Parathyroid adenoma (tissue), 2 donors: ENCODE measurements around the gene ITPRIP.
A peak's percentile ranks its signal among the peaks of the same experiment; 100 is the strongest.

Experiments used
- H2AFZ ChIP-seq: fragments of 300-600 bp; sonication (generic); one replicate; pipeline ENCODE4 v1.7.0; 2017; ENCODE audit warnings: antibody characterized with exemption, mild to moderate bottlenecking
- H3K27ac ChIP-seq: fragments of 300-600 bp; sonication (generic); one replicate; pipeline ENCODE4 v1.7.0; 2017
- H3K27me3 ChIP-seq: fragments of 300-600 bp; sonication (generic); one replicate; pipeline ENCODE4 v1.7.0; 2017; ENCODE audit warnings: low read length; ENCODE audit not compliant: control insufficient read depth, insufficient read depth
- H3K36me3 ChIP-seq: fragments of 300-600 bp; sonication (generic); one replicate; pipeline ENCODE4 v1.7.0; 2017; ENCODE audit warnings: low read length; ENCODE audit not compliant: control insufficient read depth, insufficient read depth
- H3K4me1 ChIP-seq: fragments of 300-600 bp; sonication (generic); one replicate; pipeline ENCODE4 v1.7.0; 2017; ENCODE audit warnings: control low read depth
- H3K4me2 ChIP-seq: fragments of 300-600 bp; sonication (generic); one replicate; pipeline ENCODE4 v1.7.0; 2017; ENCODE audit warnings: low read length
- H3K4me3 ChIP-seq: fragments of 300-600 bp; sonication (generic); one replicate; pipeline ENCODE4 v1.7.0; 2017; ENCODE audit warnings: low read depth, low read length
- H3K79me2 ChIP-seq: fragments of 300-600 bp; sonication (generic); one replicate; pipeline ENCODE4 v1.7.0; 2017; ENCODE audit warnings: control low read depth
- H3K9ac ChIP-seq: fragments of 300-600 bp; sonication (generic); one replicate; pipeline ENCODE4 v1.7.0; 2017; ENCODE audit warnings: mild to moderate bottlenecking
- H3K9me3 ChIP-seq: fragments of 300-600 bp; sonication (generic); one replicate; pipeline ENCODE4 v1.7.0; 2017; ENCODE audit warnings: low read length; ENCODE audit not compliant: control insufficient read depth
- TF ChIP-seq, protein P1 (sequence below): fragments of 300-600 bp; sonication (generic); IDR thresholded peaks from one replicate; pipeline ENCODE4 v1.7.0; 2017; ENCODE audit warnings: antibody characterized with exemption, mild to moderate bottlenecking
- donor health status: primary hyperparathyroidism.

ITPRIP gene

GRCh38 chr10:104330168-104331110, 7.8 kb downstream of the ITPRIP start:
- Histone ChIP-seq H2AFZ (no peak overlapping the region), H3K9ac (no peak overlapping the region), H3K4me1 (peaks cover 2% of the 10 kb centered on the region)

DNA sequence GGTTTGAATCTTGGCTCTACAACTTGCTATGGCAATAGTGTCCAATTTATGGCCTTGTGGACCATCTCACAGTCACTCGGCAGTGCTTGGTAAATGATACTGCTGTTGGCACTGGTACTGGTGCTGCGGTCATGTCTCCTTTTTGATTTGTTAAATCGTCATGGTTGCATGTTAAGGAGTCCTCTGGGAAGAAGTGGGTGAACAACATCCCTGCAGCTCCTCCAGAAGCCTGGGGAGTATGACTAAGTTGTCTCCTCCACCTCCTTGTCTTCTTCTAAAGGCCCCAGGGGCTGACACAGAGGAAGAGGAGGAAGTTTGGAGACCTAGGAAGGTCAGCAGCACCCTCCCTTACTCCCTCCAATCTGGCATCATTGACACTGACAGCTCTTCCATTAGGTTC, 8.5 kb downstream of the ITPRIP start:
- no peaks in the 10 kb centered on the region for H3K9me3 ChIP-seq
- H3K4me3 ChIP-seq, result no peak overlapping the region
- H3K4me1 ChIP-seq, result peaks cover 2% of the 10 kb centered on the region
- H3K36me3 ChIP-seq, result no peaks in the 10 kb centered on the region
- H3K9ac ChIP-seq, result no peak overlapping the region
- no peaks in the 10 kb centered on the region for H3K27me3 ChIP-seq
- H3K79me2 ChIP-seq, result peaks cover 29% of the 10 kb centered on the region
- H3K27ac ChIP-seq, result peak overlapping the region; percentile 51
- TF ChIP-seq, protein P1, sequence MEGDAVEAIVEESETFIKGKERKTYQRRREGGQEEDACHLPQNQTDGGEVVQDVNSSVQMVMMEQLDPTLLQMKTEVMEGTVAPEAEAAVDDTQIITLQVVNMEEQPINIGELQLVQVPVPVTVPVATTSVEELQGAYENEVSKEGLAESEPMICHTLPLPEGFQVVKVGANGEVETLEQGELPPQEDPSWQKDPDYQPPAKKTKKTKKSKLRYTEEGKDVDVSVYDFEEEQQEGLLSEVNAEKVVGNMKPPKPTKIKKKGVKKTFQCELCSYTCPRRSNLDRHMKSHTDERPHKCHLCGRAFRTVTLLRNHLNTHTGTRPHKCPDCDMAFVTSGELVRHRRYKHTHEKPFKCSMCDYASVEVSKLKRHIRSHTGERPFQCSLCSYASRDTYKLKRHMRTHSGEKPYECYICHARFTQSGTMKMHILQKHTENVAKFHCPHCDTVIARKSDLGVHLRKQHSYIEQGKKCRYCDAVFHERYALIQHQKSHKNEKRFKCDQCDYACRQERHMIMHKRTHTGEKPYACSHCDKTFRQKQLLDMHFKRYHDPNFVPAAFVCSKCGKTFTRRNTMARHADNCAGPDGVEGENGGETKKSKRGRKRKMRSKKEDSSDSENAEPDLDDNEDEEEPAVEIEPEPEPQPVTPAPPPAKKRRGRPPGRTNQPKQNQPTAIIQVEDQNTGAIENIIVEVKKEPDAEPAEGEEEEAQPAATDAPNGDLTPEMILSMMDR, result no peak
- H3K4me2 ChIP-seq, result no peak overlapping the region
- no peak overlapping the region for H2AFZ ChIP-seq

More at GRCh38 chr10:104330168-104331110, 7.8 kb downstream of the ITPRIP start:
- no peaks in the 10 kb centered on the region for H3K27me3 ChIP-seq
- TF ChIP-seq, protein P1, result no peak
- H3K4me3 ChIP-seq, result no peak overlapping the region
- peaks cover 30% of the 10 kb centered on the region for H3K79me2 ChIP-seq
- no peaks in the 10 kb centered on the region for H3K36me3 ChIP-seq
- H3K4me2 ChIP-seq, result no peak overlapping the region
- no peaks in the 10 kb centered on the region for H3K9me3 ChIP-seq
- peak overlapping the region; percentile 51 for H3K27ac ChIP-seq

DNA sequence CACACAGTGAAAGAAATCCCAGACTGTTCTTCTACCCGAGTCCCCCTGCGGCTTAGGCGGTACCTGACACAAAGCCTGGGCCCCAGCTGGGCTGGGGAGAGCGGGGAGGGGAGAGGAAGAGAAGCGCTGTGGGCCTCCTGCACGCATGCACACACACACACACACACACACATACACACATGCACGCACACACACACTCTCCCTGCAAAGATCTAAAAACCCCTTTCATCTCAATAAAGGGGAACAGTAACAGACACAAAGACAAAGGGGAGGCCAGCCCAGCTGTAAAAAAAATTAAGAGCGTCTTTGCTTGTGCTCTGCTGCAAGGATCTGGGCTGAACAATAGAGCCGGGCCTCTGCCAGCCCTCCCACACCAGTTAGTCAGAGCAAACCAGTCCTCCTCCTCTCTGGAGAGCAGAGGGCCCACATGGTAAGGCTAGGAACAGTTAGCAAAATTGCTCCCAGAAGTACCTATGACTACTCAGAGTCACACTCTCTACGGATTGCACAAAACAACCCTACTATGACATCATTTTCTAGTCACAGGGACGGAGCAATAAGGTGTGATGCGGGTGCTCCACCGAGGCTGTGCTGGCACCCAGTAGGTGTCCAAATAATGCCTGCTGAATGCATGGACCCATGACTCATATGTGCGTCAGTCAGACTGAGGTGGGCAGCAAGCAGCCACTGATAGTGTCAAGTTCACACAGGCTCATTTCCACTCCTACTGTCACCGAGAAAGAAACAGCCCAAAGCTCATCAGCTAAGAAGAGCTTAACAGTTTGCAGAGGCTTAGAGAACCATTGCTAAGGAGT, 9.2 kb downstream of the ITPRIP start:
- no peaks in the 10 kb centered on the region for H3K36me3 ChIP-seq
- H3K79me2 ChIP-seq, result peaks cover 24% of the 10 kb centered on the region
- no peaks in the 10 kb centered on the region for H3K27me3 ChIP-seq
- peak overlapping the region; percentile 49 for H3K27ac ChIP-seq
- no peak overlapping the region for H2AFZ ChIP-seq
- no peak overlapping the region for H3K4me3 ChIP-seq
- no peak overlapping the region for H3K9ac ChIP-seq
- H3K4me2 ChIP-seq, result no peak overlapping the region
- TF ChIP-seq, protein P1, result no peak
- no peaks in the 10 kb centered on the region for H3K9me3 ChIP-seq
- H3K4me1 ChIP-seq, result peaks cover 2% of the 10 kb centered on the region

- Histone ChIP-seq H3K4me1 (peaks cover 2% of the 10 kb centered on the region), H3K79me2 (peaks cover 22% of the 10 kb centered on the region), H3K27me3 (no peaks in the 10 kb centered on the region), H3K9ac (no peak overlapping the region), H3K27ac (peak overlapping the region; percentile 42), H3K9me3 (no peaks in the 10 kb centered on the region), H3K4me3 (no peak overlapping the region), H2AFZ (no peak overlapping the region), H3K36me3 (no peaks in the 10 kb centered on the region), H3K4me2 (no peak overlapping the region)
- TF ChIP-seq, protein P1, result no peak
Observed at GRCh38 chr10:104328646-104328895, 9.7 kb downstream of the ITPRIP start.
